Measurements from ENCODE around the gene MEGF11.
A peak's percentile ranks its signal among the peaks of the same experiment; 100 is the strongest.
"Not testable (repeated sequence)": the region's sequence is repeated elsewhere in the genome, so short reads cannot be mapped to it uniquely, and the experiment has no call there.

Gene MEGF11

DNA sequence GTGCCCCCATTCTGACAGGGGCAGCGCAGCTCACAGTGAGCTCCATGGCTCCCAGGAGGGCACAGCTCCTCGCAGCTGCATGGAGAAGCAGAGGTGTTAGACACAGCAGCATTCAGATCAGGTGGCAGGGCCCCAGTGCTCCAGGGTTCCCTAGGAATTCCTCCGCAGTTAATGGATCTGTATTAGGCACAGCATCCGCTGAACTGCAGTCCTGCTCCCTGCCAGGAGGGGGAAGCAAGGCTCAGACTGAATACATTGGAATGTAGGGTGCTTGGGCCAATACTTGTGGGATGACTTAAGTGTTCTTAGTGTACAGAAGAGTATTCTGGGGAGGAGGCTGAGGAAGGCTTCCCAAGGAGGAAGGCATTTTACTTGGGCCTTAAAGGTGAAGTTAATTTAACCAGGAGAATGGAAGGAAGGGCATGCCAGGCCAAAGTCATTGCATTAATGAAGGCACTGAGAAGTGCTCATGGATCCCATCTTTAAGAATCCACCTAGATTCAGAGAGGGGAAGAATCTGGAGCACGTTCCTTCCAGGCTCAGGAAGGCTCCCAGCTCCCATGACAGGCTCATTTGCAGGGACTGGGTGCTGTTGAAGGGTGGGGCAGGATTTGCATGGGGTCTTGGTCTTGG, 272.6 kb downstream of the MEGF11 start:
- in situ Hi-C loops (cut with MboI; ENCODE audit: low pct_unique_long_range_greater_than_20kb, low sequenced_read_pairs) = no loop called here
- peak; percentile 63 for DNase-seq

DNA sequence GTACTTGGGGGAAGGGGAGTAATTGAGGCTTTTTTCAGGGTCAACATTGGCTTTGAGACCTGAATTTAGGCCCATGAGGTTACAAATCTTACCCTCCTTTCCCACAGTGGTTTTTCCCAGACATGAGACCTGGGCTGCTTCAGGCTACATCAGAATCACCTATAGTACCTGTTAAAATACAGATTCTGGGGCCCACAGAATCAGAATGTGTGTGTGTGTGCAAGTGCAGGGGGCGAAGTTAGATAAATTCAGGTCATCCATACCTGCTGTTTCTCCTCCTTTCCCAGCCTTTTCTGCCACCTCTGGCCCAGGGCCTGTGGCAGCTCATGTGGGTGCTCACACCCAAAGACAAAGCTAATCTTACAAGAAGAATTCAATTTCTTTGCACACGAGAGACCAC, 273.7 kb downstream of the MEGF11 start:
- in situ Hi-C loops (cut with MboI; ENCODE audit: low pct_unique_long_range_greater_than_20kb, low sequenced_read_pairs) = no loop called here

DNA sequence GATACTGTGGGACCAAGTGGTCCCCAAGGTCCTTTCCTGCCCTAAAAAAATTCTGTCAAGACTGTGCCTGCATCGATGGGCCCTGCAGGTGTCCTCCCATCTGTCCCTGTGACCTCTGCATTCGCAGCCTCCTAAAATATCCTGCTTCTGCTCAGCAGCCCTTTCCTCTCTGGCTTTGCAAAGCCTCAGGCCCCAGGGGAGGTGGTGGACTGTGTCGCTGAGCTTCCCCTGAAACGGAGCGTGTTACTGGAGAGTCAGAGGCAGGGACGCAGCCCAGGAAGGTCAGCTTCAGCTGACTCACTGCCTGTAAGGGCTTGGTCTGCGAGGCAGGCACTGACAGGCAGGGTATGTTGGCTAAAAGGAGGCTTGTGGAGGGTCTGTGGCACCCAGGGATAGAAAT, 274.2 kb downstream of the MEGF11 start:
- in situ Hi-C loops (cut with MboI; ENCODE audit: low pct_unique_long_range_greater_than_20kb, low sequenced_read_pairs) = no loop called here
- DNase-seq = no peak

More for the DNA sequence above, 273.7 kb downstream of the MEGF11 start:
- no peak for DNase-seq

DNA sequence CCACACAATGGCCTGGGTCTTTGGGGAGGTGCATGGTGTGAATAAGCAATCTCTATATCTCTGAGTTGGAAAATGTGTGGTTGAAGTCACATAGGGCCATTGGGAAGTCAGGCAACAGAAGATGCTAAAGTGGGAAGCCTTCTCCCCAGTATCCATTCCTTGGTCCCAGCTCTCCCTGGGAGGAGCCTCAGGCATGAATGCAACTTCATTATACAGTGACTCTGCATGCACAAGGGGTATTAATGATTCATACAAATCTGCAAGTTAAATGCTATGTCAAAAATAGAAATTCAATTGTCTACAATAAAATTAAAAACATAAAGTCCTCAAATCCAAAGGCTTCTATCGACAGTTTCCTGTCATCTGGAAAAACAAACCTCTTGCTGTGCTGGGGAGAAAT, 275.4 kb downstream of the MEGF11 start:
- DNase-seq = no peak
- in situ Hi-C loops (cut with MboI; ENCODE audit: low pct_unique_long_range_greater_than_20kb, low sequenced_read_pairs) = no loop called here

DNA sequence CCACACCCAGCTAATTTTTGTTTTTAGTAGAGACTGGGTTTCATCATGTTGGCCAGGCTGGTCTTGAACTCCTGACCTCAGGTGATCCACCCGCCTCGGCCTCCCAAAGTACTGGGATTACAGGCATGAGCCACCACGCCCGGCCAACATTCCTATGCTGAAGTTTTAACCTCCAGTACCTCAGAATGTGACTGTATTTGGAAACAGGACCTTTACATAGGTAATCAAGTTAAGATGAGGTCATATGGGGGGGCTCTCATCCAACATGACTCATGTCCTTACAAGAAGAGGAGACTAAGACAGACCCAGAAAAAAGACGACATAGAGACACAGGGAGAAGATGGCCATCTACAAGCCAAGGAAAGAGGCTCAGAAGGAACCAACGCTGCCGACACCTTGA, 277.4 kb downstream of the MEGF11 start:
- in situ Hi-C loops (cut with MboI; ENCODE audit: low pct_unique_long_range_greater_than_20kb, low sequenced_read_pairs) = not testable (repeated sequence)

DNA sequence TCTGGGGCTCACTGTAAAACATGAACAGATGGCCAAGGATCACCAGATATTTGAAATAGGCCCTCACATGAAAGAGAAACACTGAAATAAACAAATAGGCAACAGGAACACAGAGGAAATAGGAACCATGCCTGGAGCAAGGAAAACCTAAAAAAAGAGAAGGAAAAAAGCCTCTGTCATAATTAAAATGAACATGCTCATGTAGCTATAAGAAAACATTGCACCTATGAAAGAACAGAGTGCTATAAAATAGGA, 281.9 kb downstream of the MEGF11 start:
- in situ Hi-C loops (cut with MboI; ENCODE audit: low pct_unique_long_range_greater_than_20kb, low sequenced_read_pairs) = no loop called here

More for the DNA sequence above, 277.4 kb downstream of the MEGF11 start:
- not testable (repeated sequence) for DNase-seq

DNA sequence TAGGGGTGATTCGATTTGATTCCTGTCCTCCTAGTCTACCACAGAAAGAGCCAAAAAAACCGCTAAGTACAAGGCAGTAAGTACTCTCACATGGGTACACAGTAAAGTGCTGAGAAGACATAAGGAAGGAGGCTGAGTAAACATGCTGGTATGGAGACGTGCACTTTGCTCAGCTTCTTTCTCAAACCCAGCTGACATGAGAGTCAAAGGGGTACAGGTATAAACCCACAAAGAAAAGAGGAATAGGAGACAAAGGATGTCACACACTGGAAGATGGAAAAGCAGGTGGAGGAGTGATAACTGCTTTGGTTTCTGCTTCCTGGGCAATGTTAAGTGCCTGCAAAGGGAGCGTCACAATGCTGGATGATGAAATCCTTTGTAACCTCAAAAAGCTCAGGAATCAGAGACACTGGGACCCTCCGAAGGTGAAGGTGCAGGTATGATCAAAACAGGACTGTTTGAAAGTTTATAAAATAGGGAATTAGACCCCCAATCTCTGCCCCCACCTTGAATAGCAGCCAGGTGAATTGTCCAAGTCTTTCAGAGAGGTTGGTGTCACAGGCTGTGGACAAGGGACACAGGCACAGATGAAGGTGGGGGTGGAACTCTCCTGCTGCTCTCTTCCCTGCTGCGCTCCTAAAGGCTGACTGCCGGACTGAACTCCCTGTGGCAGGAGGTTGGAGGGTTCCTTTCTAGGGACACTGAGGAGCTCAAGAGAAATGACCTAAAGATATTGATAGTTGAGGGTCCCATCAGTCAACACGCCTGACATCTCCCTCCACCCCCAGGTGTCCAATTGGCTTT, 282.4 kb downstream of the MEGF11 start:
- in situ Hi-C loops (cut with MboI; ENCODE audit: low pct_unique_long_range_greater_than_20kb, low sequenced_read_pairs) = no loop called here

More for the DNA sequence above, 281.9 kb downstream of the MEGF11 start:
- DNase-seq = no peak

DNA sequence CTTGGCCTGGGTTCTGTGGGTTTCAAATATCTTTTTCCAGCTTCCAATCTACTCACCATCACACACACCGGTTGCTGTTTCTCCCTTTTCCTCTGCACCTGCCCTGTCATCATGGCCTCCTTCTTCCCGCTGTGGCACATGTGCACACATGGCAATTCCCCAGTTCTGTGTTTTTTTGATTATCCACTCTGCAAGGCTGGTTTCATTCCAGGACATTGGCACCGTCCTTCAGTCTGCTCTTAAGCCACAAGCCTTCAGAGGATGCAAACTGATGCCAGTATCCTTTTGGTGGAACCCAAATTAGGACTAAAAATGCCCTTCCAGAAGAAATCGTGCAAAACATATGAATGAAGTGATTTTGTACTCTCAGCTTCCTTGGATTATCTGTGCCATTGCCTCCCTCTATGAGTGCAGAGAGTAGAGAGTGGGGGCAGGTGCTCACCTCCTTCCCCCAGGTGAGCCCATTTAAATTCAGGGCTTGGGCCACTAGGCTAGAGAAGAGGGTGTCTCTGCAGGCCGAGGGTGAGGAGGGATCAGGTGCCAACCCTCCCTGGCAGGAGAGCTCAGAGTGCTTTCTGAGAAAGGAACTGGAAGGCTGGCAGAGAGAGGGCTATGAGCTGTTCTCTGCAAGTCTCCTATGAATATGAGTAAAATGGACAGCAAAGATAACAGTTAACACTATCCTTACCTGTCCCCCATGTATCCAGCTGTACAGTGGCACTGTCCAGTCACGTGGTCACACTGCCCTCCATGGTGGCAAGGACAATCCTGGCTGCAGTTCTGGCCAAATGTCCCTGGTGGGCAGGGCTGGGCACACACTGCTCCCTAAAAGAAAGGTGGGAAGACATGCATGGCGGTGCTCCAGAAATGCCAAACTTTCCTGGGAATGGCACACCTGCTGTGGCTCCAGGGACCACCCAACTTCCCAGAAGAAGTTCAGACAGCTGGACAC, 283.4 kb downstream of the MEGF11 start:
- in situ Hi-C loops (cut with MboI; ENCODE audit: low pct_unique_long_range_greater_than_20kb, low sequenced_read_pairs) = no loop called here
- no peak for DNase-seq

More for the DNA sequence above, 282.4 kb downstream of the MEGF11 start:
- no peak for DNase-seq

DNA sequence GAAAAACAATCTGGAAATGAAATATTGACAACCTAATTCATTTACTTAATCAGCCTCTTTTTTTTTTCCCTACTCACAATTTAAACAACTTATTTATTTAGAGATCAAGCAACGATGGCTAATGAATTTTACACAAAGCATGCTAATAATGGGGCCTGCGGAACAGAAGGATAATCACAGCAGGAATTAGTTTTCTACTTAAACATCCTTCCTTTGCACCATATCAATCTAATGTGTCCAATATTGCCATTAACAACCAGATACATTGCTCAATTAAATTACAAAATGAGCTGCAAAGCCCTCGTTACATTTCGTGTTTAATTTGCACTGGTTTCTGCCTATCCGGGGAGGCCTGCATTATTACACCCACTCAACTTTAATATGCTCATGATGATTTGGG, 285.0 kb downstream of the MEGF11 start:
- DNase-seq = no peak
- in situ Hi-C loops (cut with MboI; ENCODE audit: low pct_unique_long_range_greater_than_20kb, low sequenced_read_pairs) = no loop called here

DNA sequence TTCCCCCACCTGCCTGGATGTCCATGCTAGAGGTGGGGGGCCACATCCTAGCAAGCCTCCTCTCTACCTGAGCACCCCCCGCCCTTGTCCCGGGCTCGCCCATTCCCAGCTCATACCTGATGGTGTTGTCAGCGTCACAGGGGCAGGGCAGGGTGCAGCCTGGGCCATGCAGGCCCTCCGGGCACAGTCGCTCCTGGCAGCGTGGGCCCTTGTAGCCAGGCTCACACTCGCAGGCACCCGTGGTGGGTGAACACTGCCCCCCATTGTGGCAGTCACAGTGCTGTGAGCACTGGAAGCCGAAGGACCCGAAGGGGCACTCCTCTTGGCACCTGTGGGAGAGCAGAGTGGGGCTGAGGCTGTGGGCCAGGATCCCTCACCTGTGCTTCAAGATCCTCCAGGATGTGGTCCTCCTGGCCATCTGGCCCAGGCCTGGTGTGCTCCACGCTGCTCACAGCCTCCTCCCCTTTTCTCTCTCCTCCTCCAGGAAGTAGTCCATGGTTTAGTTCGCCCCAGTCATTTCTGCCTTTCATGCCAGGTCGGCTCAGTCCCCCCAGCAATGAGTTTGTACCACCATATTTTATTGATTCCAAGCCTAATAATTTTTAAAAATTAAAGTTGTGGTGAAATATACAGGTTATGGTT, 288.6 kb downstream of the MEGF11 start:
- in situ Hi-C loops (cut with MboI; ENCODE audit: low pct_unique_long_range_greater_than_20kb, low sequenced_read_pairs) = no loop called here
- no peak for DNase-seq

DNA sequence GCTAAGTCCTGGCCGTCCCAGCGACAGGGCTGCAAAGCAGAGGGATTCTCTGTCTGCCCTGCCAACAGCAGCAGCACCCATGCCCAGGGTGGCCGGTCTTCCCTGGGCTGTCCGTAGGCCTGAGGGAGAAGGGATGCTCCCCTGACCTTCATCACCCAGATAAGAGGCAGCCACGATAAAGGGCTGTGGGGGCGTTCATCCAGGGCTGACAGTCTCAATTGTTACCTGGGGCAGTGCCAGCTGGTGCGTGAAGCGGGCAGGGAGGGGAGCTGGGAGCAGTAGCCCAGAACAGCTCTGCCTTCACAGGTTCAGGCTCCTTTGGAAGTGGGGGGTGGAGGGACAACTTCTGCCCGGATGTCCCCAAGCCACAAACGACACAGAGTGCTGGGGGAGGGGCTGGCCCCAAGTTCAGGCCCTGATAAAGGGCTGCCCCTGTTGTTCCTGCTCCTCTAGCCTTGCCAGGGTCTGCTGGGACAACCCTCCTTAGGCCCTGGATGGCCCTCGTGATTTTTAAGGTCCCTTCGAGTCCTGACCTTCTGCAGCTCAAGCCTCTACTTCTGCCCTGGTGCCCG, 289.6 kb downstream of the MEGF11 start:
- no peak for DNase-seq
- in situ Hi-C loops (cut with MboI; ENCODE audit: low pct_unique_long_range_greater_than_20kb, low sequenced_read_pairs) = no loop called here

DNA sequence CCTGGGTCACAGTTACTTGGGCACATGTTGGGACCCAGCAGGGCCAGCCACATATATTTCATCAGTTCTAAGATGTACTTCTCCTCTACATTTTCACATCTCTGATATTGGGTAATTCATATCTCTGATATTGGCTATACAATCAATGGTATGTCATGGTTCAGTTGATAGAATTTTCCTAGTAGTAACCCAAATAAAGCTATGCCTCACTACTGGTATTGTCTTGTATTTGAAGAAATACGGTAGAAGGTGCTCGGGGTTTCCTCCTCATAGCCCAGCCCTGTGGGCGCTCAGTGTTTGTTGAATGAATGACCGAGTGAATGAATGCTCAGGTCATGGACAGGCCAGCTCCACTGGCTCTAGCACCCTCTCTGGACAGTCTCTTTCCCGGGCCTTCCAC, 290.2 kb downstream of the MEGF11 start:
- in situ Hi-C loops (cut with MboI; ENCODE audit: low pct_unique_long_range_greater_than_20kb, low sequenced_read_pairs) = no loop called here
- DNase-seq = no peak

DNA sequence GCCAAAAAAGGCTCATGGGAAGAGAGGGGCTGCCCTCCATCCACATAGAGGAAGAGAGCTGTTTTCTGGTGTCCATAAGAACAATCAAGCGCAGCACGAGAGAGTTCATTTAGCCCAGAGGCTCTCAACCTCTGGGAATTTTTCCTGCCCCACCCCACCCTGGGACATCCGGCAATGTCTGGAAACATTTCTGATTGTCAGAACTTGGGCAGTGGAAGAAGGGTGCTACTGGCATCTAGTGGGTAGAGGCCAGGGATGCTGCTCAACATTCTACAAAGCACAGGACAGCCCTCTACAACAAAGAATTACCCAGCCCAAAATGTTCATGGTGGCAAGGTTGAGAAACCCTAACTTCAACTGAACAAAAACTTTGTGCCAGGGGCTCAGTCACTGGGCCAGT, 291.4 kb downstream of the MEGF11 start:
- DNase-seq = no peak
- in situ Hi-C loops (cut with MboI; ENCODE audit: low pct_unique_long_range_greater_than_20kb, low sequenced_read_pairs) = no loop called here

DNA sequence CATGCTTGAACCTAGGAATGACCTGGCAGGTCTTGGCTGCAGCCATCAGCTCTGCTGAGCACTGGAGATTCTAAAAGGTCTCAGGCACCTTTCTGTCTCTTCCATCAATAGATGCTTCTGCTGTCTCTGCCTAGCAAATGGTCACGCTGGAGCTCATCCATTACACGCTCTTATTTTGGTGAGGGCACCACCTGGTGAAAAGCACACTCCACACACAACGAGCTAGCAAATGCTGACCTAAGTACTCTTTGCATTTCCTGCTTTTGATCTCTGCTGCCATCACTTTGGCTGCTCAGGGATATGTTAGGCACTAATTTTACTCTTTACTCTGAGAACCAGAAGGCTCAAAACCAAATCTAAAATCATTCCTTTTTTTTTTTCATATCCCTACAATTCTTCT, 293.0 kb downstream of the MEGF11 start:
- in situ Hi-C loops (cut with MboI; ENCODE audit: low pct_unique_long_range_greater_than_20kb, low sequenced_read_pairs) = no loop called here

DNA sequence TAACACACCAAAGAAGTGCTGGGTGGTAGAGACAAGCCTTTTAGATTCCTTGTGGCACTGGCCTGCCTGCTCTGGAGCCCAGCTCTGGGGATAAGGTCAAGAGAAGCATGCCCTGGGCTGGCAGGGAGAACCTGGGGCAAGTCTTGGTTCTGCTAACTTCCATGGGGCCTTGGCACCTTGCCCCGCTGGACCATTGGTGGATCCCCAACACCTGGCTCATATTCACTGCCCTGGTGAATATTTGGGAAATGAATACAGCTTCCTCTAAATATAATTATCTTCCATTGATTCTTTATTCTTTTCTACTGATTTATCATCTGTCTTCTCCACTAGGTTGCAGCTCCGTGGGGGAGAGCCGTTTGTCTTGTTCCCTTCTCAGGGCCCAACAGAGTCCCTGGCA, 294.7 kb downstream of the MEGF11 start:
- no peak for DNase-seq
- in situ Hi-C loops (cut with MboI; ENCODE audit: low pct_unique_long_range_greater_than_20kb, low sequenced_read_pairs) = no loop called here

More for the DNA sequence above, 293.0 kb downstream of the MEGF11 start:
- DNase-seq = no peak

DNA sequence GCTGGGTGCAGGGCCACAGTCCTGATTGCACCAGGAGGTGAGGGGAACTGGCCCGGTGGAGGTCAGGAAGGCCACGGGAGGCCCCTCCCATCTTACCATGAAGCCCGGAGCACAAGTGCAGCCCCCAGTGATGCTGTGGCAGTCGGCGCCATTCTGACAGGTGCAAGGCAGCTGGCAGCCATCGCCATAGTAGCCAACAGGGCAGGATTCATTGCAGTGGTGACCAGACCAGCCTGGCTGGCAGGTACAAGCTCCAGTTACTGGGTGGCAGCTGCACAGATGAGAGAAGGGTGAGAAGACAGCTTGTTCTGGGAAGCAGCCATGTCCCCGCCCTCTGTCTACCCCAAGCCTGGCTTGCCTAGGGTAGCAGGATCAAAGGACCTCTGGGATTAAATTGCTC, 296.1 kb downstream of the MEGF11 start:
- in situ Hi-C loops (cut with MboI; ENCODE audit: low pct_unique_long_range_greater_than_20kb, low sequenced_read_pairs) = no loop called here
- no peak for DNase-seq

DNA sequence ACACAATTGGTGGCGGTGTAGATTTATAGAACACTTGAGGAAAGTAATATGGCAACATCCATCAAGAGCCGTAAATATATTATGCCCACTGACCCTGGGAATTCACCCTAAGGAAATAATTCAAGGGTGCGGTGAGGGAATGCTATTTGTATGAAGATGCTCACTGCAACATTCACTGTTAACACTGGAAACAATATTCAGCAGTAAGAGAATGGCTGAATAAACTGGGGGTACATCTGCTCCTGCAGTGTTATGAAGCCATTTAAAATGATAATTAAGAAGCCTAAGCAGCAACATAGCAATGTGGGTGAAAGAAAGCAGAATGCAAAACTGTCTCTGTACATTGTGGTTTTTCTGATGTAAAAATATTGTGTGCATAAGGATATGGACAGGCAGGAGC, 296.7 kb downstream of the MEGF11 start:
- in situ Hi-C loops (cut with MboI; ENCODE audit: low pct_unique_long_range_greater_than_20kb, low sequenced_read_pairs) = no loop called here
- no peak for DNase-seq

DNA sequence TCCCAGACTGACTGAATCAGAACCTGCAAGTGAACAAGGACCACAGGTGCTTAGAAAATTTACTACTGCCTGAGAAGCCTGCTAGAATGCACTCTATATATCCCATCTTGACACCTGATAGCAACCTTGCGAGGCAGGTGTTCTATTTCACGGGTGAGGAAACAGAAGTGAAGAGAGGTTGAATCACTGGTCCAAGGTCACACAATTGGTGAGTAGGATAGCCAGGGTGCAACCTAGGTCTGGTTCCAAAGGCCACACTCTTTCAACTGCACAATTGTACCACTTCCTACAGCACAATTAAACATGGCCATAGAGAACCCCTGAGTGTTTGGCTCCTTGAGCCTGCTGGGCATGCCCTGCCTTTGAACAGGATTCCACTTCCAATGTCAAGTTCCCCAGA, 297.2 kb downstream of the MEGF11 start:
- DNase-seq = no peak
- in situ Hi-C loops (cut with MboI; ENCODE audit: low pct_unique_long_range_greater_than_20kb, low sequenced_read_pairs) = no loop called here

DNA sequence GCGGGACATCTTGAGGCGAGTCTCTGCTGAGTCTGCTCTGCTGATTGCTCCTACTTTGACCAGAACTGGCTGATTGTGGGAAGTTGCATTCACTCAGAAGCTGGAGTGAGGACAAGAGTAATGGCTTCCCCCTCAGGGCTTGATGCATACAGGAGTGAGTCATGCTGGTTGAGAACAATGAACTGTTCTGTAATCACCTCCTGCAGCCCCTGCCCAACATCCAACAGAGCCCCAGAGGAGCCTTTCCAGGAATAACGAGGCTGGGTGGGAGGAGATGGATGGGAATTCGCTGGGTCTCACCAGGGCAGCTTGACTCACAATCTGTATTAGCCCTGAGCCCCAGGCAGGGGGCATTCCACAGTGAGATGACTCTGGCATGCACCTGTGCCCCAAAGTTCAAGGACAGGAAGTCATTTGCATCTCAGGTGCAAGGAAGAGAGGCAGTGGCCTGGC, 299.2 kb downstream of the MEGF11 start:
- in situ Hi-C loops (cut with MboI; ENCODE audit: low pct_unique_long_range_greater_than_20kb, low sequenced_read_pairs) = no loop called here
- no peak for DNase-seq

All from KBM-7 (cell line).